ENCODE data around the gene SIVA1.

GRCh38 chr14:104767634-104767918 is 14.6 kb downstream of the SIVA1 start:
- no peak for TF ChIP-seq ZNF274 (IDR thresholded peaks at IDR 0.05; ENCODE audit: low read depth, low read length)
- TF ChIP-seq YY1 (IDR thresholded peaks at IDR 0.05; ENCODE audit: insufficient read depth, insufficient read length): no peak
- no peak for TF ChIP-seq SUZ12 (IDR thresholded peaks at IDR 0.05; ENCODE audit: extremely low read depth, insufficient read depth, insufficient read length)

All from NT2/D1 (cell line).